M059J (cell line): ENCODE results near the gene SNRPB2. TPM values are rescaled to one million over a fixed set of nuclear protein-coding genes. Genes with fewer than 3 reads are reported as not detected.

Experiments
- total RNA-seq: library from RNA; depleted of rRNA; stranded (reverse); fragments of >200 nt; shearing (Covaris generic); gene quantifications from 2 replicates; pipeline ENCODE4 v1.2.3, GENCODE V29; 2014; rRNA removed

Gene SNRPB2
- total RNA-seq, 1 experiment from 2014 or later, result 171 TPM

Other genes with a start within 250 kb of the SNRPB2 start
- 7.2 and 16.5 TPM in 2 replicates for gene KIF16B, start 156.6 kb upstream of the SNRPB2 start, total RNA-seq
- not detected in 2 replicates for gene OTOR, start 18.3 kb downstream of the SNRPB2 start, total RNA-seq